ENCODE measurements around the gene ALK.

GRCh38 chr2:29482867-29483266, 438.5 kb downstream of the ALK start:
- TF ChIP-seq POLR2A (IDR thresholded peaks at IDR 0.05), result no peak
- TF ChIP-seq, protein P1, sequence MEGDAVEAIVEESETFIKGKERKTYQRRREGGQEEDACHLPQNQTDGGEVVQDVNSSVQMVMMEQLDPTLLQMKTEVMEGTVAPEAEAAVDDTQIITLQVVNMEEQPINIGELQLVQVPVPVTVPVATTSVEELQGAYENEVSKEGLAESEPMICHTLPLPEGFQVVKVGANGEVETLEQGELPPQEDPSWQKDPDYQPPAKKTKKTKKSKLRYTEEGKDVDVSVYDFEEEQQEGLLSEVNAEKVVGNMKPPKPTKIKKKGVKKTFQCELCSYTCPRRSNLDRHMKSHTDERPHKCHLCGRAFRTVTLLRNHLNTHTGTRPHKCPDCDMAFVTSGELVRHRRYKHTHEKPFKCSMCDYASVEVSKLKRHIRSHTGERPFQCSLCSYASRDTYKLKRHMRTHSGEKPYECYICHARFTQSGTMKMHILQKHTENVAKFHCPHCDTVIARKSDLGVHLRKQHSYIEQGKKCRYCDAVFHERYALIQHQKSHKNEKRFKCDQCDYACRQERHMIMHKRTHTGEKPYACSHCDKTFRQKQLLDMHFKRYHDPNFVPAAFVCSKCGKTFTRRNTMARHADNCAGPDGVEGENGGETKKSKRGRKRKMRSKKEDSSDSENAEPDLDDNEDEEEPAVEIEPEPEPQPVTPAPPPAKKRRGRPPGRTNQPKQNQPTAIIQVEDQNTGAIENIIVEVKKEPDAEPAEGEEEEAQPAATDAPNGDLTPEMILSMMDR (IDR thresholded peaks at IDR 0.05), result no peak
